HepG2 (cell line): Measurements from ENCODE around the gene NRN1L. TPM values are rescaled to one million over a fixed set of nuclear protein-coding genes. Genes with fewer than 3 reads are reported as not detected.

Experiments used
- AKNA ChIP-seq: sonication (generic); formaldehyde crosslinking; IDR thresholded peaks from 2 replicates; pipeline ENCODE4 v1.4.0; 2020; ENCODE audit warnings: missing genetic modification reagents, borderline replicate concordance
- BCLAF1 ChIP-seq: fragments of 450-650 bp; IDR thresholded peaks from 2 replicates; pipeline ENCODE4 v1.6.1; 2017; ENCODE audit warnings: mild to moderate bottlenecking
- DMTF1 ChIP-seq: sonication (generic); formaldehyde crosslinking; IDR thresholded peaks from 2 replicates; pipeline ENCODE4 v1.4.0; 2020; ENCODE audit warnings: mild to moderate bottlenecking, missing genetic modification reagents
- DNMT1 ChIP-seq: sonication (generic); formaldehyde crosslinking; IDR thresholded peaks from 2 replicates; pipeline ENCODE4 v1.5.1; 2020; ENCODE audit warnings: mild to moderate bottlenecking, missing genetic modification reagents
- FOXP1 ChIP-seq, 2 experiments: fragments of 450-650 bp in 1 of 2; IDR thresholded peaks; 2 replicates each; pipeline ENCODE4 v1.6.1; 2017 to 2018; ENCODE audit warnings: antibody characterized with exemption in 1 of 2
- GMEB1 ChIP-seq: sonication (generic); formaldehyde crosslinking; IDR thresholded peaks from 2 replicates; pipeline ENCODE4 v1.5.1; 2020; ENCODE audit warnings: missing genetic modification reagents, mild to moderate bottlenecking, borderline replicate concordance
- KAT2B ChIP-seq: fragments of 150-350 bp; IDR thresholded peaks from 2 replicates; pipeline ENCODE4 v1.6.1; 2014; ENCODE audit warnings: low read depth, low read length, borderline replicate concordance
- MAFG ChIP-seq: sonication (generic); formaldehyde crosslinking; IDR thresholded peaks from 2 replicates; pipeline ENCODE4 v1.5.1; 2020; ENCODE audit warnings: mild to moderate bottlenecking, missing genetic modification reagents
- NKX3-1 ChIP-seq: sonication (generic); formaldehyde crosslinking; IDR thresholded peaks from 2 replicates; pipeline ENCODE4 v1.5.0; 2020; ENCODE audit warnings: missing genetic modification reagents
- STAT5B ChIP-seq: sonication (generic); formaldehyde crosslinking; IDR thresholded peaks from 2 replicates; pipeline ENCODE4 v1.4.0; 2020; ENCODE audit warnings: missing genetic modification reagents
- SUZ12 ChIP-seq: fragments of 150-350 bp; IDR thresholded peaks from 2 replicates; pipeline ENCODE4 v1.6.1; 2014; ENCODE audit warnings: low read depth, low read length
- TFE3 ChIP-seq: IDR thresholded peaks from 2 replicates; pipeline ENCODE4 v1.6.1; 2016
- ZNF12 ChIP-seq: sonication (generic); formaldehyde crosslinking; IDR thresholded peaks from 2 replicates; pipeline ENCODE4 v1.5.0; 2020; ENCODE audit warnings: missing genetic modification reagents
- ZNF614 ChIP-seq: IDR thresholded peaks from 2 replicates; pipeline ENCODE4 v1.6.1; 2018; ENCODE audit warnings: missing biosample characterization, missing genetic modification reagents, inconsistent platforms, borderline replicate concordance
- ZNF740 ChIP-seq: sonication (generic); formaldehyde crosslinking; IDR thresholded peaks from 2 replicates; pipeline ENCODE4 v1.4.0; 2020; ENCODE audit warnings: missing genetic modification reagents
- polyA plus RNA-seq, 8 experiments: library from polyadenylated mRNA; depleted of rRNA in 3 of 8; stranded (reverse) in 7 of 8; unstranded in 1 of 8; fragments of >200 nt; fragmentation: Illumina TruSeq in 4 of 8; extraction: Trizol in 4 of 8; gene quantifications; 2 replicates each; pipeline versions ENCODE4 v1.2.1 to v1.2.3, GENCODE V29; 2011 to 2016; ENCODE audit warnings: low read depth in 4 of 8, missing spikeins in 1 of 8, mixed read lengths in 1 of 8; ENCODE audit not compliant: insufficient read depth in 1 of 8
- total RNA-seq, 5 experiments: library from RNA; depleted of rRNA; stranded (reverse); fragments of >200 nt; fragmentation: Illumina TruSeq; extraction: Trizol; gene quantifications; 2 replicates each; pipeline ENCODE4 v1.2.3, GENCODE V29; 2016; ENCODE audit warnings: low read depth in 1 of 5

NRN1L gene
- total and polyA plus RNA-seq, 2 of the 13 experiments (the other 11 are each of a cell fraction or from before 2014, with no cell fraction given) = 0.53 to 1.2 TPM

- no peak for TF ChIP-seq AKNA
- TF ChIP-seq FOXP1 (IDR thresholded peaks at IDR 0.05) = no peak
- no peak for TF ChIP-seq FOXP1 (CRISPR knock-in tag; IDR thresholded peaks at IDR 0.05)
- no peak for TF ChIP-seq MAFG (CRISPR knock-in tag)
- peak; percentile 86 for TF ChIP-seq GMEB1 (CRISPR knock-in tag)
- TF ChIP-seq ZNF740 (CRISPR knock-in tag) = no peak
- no peak for TF ChIP-seq ZNF12 (CRISPR knock-in tag)
- no peak for TF ChIP-seq STAT5B (CRISPR knock-in tag)
- no peak for TF ChIP-seq DMTF1 (CRISPR knock-in tag)
- TF ChIP-seq BCLAF1 = no peak
- peak; percentile 75; the same call in 1 of the 2 replicates for TF ChIP-seq NKX3-1
- TF ChIP-seq ZNF614 (CRISPR knock-in tag) = peak; percentile 88; the same call in 1 of the 2 replicates
- no peak for TF ChIP-seq DNMT1 (CRISPR knock-in tag)
- TF ChIP-seq KAT2B = no peak
- peak; percentile 75 for TF ChIP-seq SUZ12
- peak; percentile 57; the same call in 1 of the 2 replicates for TF ChIP-seq TFE3 (CRISPR knock-in tag)
These were observed 42.7 kb upstream of the NRN1L start, which contains the start of gene THAP11 (continued) for GRCh38 chr16:67841816-67842508.
